ENCODE results near the gene PDE10A. TPM values are rescaled to one million over a fixed set of nuclear protein-coding genes. Genes with fewer than 3 reads are reported as not detected.

The PDE10A gene
- total and polyA plus RNA-seq, 4 donors: 1.0 to 6.2 (median 3.0) TPM

- H3K27ac ChIP-seq (ENCODE audit: low read depth in 1 of 2, low read length in 1 of 2): no peak overlapping the region
- H3K9ac ChIP-seq (ENCODE audit: insufficient read depth in 1 of 2, low read length in 2 of 2): no peak overlapping the region
- peaks cover 0 to 4% (median 0%) of the 10 kb centered on the region in 4 donors for H3K9me3 ChIP-seq (ENCODE audit: control insufficient read depth in 4 of 4, insufficient read depth in 3 of 4, low read length in 3 of 4)
- ATAC-seq (ENCODE audit: insufficient read depth, low FRiP score) (no peak), DNase-seq (peak; percentile 64 to 72 (median 65))
- no peaks in the 10 kb centered on the region for H3K27me3 ChIP-seq (ENCODE audit: control insufficient read depth in 3 of 3, insufficient read depth in 3 of 3, low read length in 2 of 3)
- 55 to 75% methylated on average over 6 of the region's 6 CpGs for WGBS, 2 donors
- H3K4me1 ChIP-seq (ENCODE audit: control insufficient read depth in 5 of 5, insufficient read depth in 5 of 5, low read length in 5 of 5): peaks cover 2 to 28% (median 12%) of the 10 kb centered on the region in 5 donors
- no peaks in the 10 kb centered on the region for H3K36me3 ChIP-seq (ENCODE audit: control insufficient read depth in 4 of 4, insufficient read depth in 4 of 4, low read length in 4 of 4)
- TF ChIP-seq CTCF (IDR thresholded peaks at IDR 0.05; ENCODE audit: control extremely low read depth, extremely low read depth): no peak
- no peak overlapping the region for H3K4me3 ChIP-seq
These were observed 26.5 kb downstream of the PDE10A start for GRCh38 chr6:165636402-165637048.

- no peak for TF ChIP-seq CTCF (IDR thresholded peaks at IDR 0.05; ENCODE audit: control extremely low read depth, extremely low read depth)
- Histone ChIP-seq H3K4me3 (no peak overlapping the region), H3K36me3 (ENCODE audit: control insufficient read depth in 4 of 4, insufficient read depth in 4 of 4, low read length in 4 of 4) (no peaks in the 10 kb centered on the region), H3K27me3 (ENCODE audit: control insufficient read depth in 3 of 3, insufficient read depth in 3 of 3, low read length in 2 of 3) (no peaks in the 10 kb centered on the region), H3K9ac (ENCODE audit: insufficient read depth in 1 of 2, low read length in 2 of 2) (no peak overlapping the region), H3K27ac (ENCODE audit: low read depth in 1 of 2, low read length in 1 of 2) (no peak overlapping the region), H3K9me3 (ENCODE audit: control insufficient read depth in 4 of 4, insufficient read depth in 3 of 4, low read length in 3 of 4) (peaks cover 0 to 4% (median 0%) of the 10 kb centered on the region in 4 donors), H3K4me1 (ENCODE audit: control insufficient read depth in 5 of 5, insufficient read depth in 5 of 5, low read length in 5 of 5) (peaks cover 2 to 28% (median 12%) of the 10 kb centered on the region in 5 donors)
- DNase-seq (no peak), ATAC-seq (ENCODE audit: insufficient read depth, low FRiP score) (no peak)
These were observed 27.1 kb downstream of the PDE10A start for GRCh38 chr6:165635965-165636364.

- WGBS, 2 donors: 28 to 59% methylated on average over 16 of the region's 16 CpGs
- no peak for TF ChIP-seq CTCF (IDR thresholded peaks at IDR 0.05; ENCODE audit: control extremely low read depth, extremely low read depth)
- H3K36me3 ChIP-seq (ENCODE audit: control insufficient read depth in 4 of 4, insufficient read depth in 4 of 4, low read length in 4 of 4): no peaks in the 10 kb centered on the region
- H3K27ac ChIP-seq (ENCODE audit: low read depth in 1 of 2, low read length in 1 of 2): no peak overlapping the region
- H3K4me1 ChIP-seq (ENCODE audit: control insufficient read depth in 5 of 5, insufficient read depth in 5 of 5, low read length in 5 of 5): peaks cover 2 to 32% (median 17%) of the 10 kb centered on the region in 5 donors
- peaks cover 0 to 4% (median 0%) of the 10 kb centered on the region in 4 donors for H3K9me3 ChIP-seq (ENCODE audit: control insufficient read depth in 4 of 4, insufficient read depth in 3 of 4, low read length in 3 of 4)
- H3K4me3 ChIP-seq: no peak overlapping the region
- DNase-seq (no peak), ATAC-seq (ENCODE audit: insufficient read depth, low FRiP score) (no peak)
- no peaks in the 10 kb centered on the region for H3K27me3 ChIP-seq (ENCODE audit: control insufficient read depth in 3 of 3, insufficient read depth in 3 of 3, low read length in 2 of 3)
- no peak overlapping the region for H3K9ac ChIP-seq (ENCODE audit: insufficient read depth in 1 of 2, low read length in 2 of 2)
These were observed 28.8 kb downstream of the PDE10A start for GRCh38 chr6:165634101-165634880.
